ENCODE measurements around the gene UBE3A.

- TF ChIP-seq POLR2A (IDR thresholded peaks at IDR 0.05; ENCODE audit: low read length) (no peak), GATA1 (IDR thresholded peaks at IDR 0.05; ENCODE audit: low read depth, low read length) (no peak)
Observed at GRCh38 chr15:25416693-25417092, 22.1 kb downstream of the UBE3A start.

Data from erythroblast (primary cell).